H54 (cell line): Measurements from ENCODE around the gene CHD2.
A peak's percentile ranks its signal among the peaks of the same experiment; 100 is the strongest.

Experiments used
- DNase-seq: peaks from one replicate; pipeline ENCODE4 v3.0.0; 2011; ENCODE audit warnings: low spot score, mixed read lengths; ENCODE audit not compliant: insufficient read length
- FAIRE-seq: peaks from 3 replicates; lab custom pipeline; 2011; peaks lifted over from hg19 to GRCh38; lab: Jason Lieb, UNC
- POLR2A ChIP-seq: IDR thresholded peaks from 2 replicates; pipeline ENCODE4 v1.6.1; 2011; ENCODE audit warnings: low read depth, mild to moderate bottlenecking, low read length

CHD2 gene

GRCh38 chr15:92881802-92882696, 18.1 kb upstream of the CHD2 start:
- FAIRE-seq (peak; percentile 80), DNase-seq (peak; percentile 82)
- peak; percentile 91 for TF ChIP-seq POLR2A

GRCh38 chr15:92882697-92883162, 17.4 kb upstream of the CHD2 start:
- no peak for FAIRE-seq
- TF ChIP-seq POLR2A: peak; percentile 99

GRCh38 chr15:92883163-92883875, 16.8 kb upstream of the CHD2 start:
- DNase-seq (no peak), FAIRE-seq (no peak)
- TF ChIP-seq POLR2A: no peak

More at GRCh38 chr15:92882697-92883162, 17.4 kb upstream of the CHD2 start:
- no peak for DNase-seq

- DNase-seq: no peak
- FAIRE-seq: no peak
- no peak for TF ChIP-seq POLR2A
Measured at GRCh38 chr15:92883876-92884435, 16.2 kb upstream of the CHD2 start.

- FAIRE-seq (no peak), DNase-seq (no peak)
- no peak for TF ChIP-seq POLR2A
Measured at GRCh38 chr15:92884436-92885223, 15.5 kb upstream of the CHD2 start.

GRCh38 chr15:92885224-92886041, 14.7 kb upstream of the CHD2 start:
- DNase-seq (no peak), FAIRE-seq (no peak)
- no peak for TF ChIP-seq POLR2A

GRCh38 chr15:92886042-92886537, 14.0 kb upstream of the CHD2 start:
- no peak for TF ChIP-seq POLR2A
- FAIRE-seq (no peak), DNase-seq (no peak)

- DNase-seq (no peak), FAIRE-seq (peak; percentile 11)
- TF ChIP-seq POLR2A: no peak
Measured at GRCh38 chr15:92886815-92887214, 13.3 kb upstream of the CHD2 start.

GRCh38 chr15:92887869-92888268, 12.3 kb upstream of the CHD2 start:
- DNase-seq (no peak), FAIRE-seq (no peak)
- TF ChIP-seq POLR2A: no peak

- DNase-seq: no peak
- FAIRE-seq: no peak
- no peak for TF ChIP-seq POLR2A
Measured at GRCh38 chr15:92889390-92890107, 10.6 kb upstream of the CHD2 start.

- FAIRE-seq (no peak), DNase-seq (no peak)
- no peak for TF ChIP-seq POLR2A
Measured at GRCh38 chr15:92891533-92892200, 8.5 kb upstream of the CHD2 start.

- no peak for TF ChIP-seq POLR2A
- FAIRE-seq: no peak
Measured at GRCh38 chr15:92892201-92892555, 7.9 kb upstream of the CHD2 start.

More at GRCh38 chr15:92892201-92892555, 7.9 kb upstream of the CHD2 start:
- DNase-seq: no peak
